ENCODE results near the gene CA14.
A peak's percentile ranks its signal among the peaks of the same experiment; 100 is the strongest.
"Not testable (repeated sequence)": the region's sequence is repeated elsewhere in the genome, so short reads cannot be mapped to it uniquely, and the experiment has no call there.

The CA14 gene

DNA sequence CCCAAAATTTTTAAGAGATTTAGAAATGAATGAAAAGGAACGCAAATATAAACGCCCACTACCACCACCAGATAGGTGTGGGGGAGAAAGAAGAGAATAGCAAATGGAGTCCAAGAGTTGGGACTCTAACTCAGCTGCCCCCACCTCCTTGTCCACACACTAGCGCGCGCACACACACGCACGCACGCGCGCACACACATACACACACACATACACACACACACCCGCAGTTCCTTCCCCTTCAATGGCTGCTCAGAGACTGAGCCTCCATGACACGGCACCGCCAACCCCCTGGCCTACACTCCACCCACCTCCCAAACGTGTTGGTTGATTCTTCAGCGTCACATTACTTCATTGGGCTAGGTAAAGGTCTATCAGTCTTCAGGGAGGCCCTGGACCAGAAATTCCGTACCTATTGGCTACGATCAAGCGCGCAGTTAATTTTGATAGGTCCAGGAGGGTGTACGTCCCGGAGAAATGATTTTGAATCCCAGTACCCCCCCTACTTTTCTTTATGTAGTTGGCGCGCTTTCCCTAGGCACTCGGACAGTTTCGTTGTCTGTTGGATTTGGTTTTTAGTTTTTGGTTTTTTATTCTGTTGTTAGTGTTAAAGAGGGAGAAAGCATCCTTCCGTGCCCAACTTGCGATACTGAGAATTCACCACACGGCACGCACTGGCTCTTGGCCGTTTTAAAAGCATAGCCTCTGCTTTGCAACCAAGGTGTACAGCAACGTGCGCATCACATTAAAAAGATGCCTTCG, 21.5 kb upstream of the CA14 start, which contains the start of gene ANP32E:
Gene ANP32E, minus strand, starts transcription at position 261 of the 762 bp plus-strand sequence. CDS start 326 bp downstream, outside the sequence.
- peak; percentile 91 for DNase-seq (ENCODE audit: low read depth)

DNA sequence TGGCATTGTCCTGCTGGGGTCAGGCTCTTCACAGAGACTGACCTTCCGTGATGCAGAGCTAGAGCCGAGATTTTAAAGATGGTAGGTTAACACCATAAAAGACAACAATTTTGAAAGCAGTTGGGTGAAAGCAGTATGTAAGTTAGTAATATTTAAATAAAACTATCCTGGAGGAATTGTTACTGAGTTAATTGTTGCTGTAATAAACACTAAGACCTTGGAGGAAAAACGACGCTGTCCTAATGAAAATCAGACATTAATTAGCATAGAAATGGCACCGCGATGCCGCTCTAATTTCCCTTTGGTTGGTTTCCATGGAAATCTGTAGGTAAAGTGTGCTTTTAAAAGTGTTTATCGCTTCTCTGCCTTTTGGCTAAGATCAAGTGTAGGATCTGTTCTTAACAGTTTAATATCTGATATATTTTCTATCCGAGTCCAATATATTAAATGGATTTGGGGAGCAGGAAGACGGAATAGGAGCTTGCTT, 20.9 kb upstream of the CA14 start:
- DNase-seq (ENCODE audit: low read depth) = no peak

DNA sequence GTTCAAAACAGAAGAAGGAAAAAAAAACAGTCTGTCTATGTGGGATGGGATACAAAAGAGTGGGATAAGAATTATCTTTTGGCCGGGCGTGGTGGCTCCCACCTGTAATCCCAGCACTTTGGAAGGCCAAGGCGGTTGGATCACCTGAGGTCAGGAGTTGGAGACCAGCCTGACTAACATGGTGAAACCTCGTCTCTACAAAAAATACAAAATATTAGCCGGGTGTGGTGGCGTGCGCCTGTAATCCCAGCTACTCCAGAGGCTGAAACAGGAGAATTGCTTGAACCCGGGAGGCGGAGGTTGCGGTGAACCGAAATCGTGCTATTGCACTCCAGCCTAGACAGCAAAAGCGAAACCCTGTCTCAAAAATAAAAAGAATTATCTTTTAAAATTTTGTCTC, 20.4 kb upstream of the CA14 start:
- not testable (repeated sequence) for DNase-seq (ENCODE audit: low read depth)

DNA sequence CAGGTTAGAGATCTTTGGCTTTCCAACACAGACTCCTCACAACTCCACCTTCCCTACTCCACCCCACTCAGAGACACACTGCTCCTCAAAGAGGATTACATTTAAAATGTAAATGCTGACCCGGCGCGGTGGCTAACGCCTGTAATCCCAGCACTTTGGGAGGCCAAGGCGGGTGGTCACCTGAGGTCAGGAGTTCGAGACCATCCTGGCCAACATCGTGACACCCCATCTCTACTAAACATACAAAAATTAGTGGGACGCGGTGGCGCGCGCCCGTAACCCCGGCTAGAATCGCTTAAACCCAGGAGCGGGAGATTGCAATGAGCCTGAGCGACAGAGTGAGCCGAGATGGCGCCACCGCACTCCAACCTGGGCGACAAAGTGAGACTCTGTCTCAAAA, 19.8 kb upstream of the CA14 start:
- DNase-seq (ENCODE audit: low read depth) = no peak

DNA sequence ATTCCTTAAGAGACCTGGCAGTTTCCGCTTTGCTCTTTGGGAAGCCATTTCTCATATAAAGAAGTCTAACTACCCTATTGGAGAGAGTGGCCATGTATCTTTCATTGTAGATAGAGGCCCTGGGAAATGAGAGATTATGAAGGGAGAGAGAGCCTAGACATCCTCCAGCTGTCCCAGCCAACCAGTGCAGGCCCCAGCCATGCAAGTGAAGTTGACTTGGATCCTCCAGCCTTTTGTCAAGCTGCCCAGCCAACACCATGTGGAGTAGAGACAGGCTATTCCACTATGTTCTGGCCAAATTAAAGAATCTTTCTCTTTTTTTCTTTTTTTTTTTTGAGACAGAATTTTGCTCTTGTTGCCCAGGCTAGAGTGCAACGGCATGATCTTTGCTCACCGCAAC, 14.6 kb upstream of the CA14 start:
- no peak for DNase-seq (ENCODE audit: low read depth)

DNA sequence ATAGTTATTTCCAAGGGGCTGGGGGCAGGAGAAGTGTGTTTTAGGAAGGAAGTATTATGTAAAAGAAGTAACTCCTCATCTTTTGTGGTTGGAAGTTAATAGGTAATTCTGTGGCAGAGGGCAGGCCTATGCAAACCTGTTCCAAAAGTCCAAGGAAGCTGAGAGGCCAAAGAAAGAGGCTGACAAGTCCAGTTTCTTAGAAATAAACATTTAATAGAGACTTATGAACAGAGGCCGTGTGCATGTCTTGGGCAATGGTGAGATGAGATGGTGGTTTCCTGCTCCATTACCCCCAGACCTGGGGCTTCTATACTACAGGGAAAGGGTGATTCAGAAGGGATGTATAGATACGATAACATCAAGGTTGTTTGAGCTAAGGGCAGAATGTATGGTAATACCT, 7.6 kb upstream of the CA14 start:
- no peak for DNase-seq (ENCODE audit: low read depth)

DNA sequence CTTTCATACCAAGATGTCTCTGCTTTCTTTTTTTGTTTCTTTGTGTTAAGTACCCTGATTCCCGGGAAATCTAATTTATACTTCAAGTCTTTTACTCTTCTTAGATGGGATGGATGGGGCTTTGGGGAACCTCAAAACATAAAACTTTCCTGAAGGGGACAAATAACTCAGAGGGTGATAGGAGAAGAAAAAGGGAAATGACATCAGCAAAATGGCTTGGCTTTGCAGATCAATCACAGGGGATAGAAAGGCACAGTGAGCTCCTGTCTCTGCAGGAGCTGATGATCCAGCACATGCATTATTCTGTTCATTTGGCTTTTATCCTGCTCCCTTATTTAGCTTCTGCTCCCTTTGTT, 1.4 kb upstream of the CA14 start:
- DNase-seq (ENCODE audit: low read depth) = no peak

DNA sequence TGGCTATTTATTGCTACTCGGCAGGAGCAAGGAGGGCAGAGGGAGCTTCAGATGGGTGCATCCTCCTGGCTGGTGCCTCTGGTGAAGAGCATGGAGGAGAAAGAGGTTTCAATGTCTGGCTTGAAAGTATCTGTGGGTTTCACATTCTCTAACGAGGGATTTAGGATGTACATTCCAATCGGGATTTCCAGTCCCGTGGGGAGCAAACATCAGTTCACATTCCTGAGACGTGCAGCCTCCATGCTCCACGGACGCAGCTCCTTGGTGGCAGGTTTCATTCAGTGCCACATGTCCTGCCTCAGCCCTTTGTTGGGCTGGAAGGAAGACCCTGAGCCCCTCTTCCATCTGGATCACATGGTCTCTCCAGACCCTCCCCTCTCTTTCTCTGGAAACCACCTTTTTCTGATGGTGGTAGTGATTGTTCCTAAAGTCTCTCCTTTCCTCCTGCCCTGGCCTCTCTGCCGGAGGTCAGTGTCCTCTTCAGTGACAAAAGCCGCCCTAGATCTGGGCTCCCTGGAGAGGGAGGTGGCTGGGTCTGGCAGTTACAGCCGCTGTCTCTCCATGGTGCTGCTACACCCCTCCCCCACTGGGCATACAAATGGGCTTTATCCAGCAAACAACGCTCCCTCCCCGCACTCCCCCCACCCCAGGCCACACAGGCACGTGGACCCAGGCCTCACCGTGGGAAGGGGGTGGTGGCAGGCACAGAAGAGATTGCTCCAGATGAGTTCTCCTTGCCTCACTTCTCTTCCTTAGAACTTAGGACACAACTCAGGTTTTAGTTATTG, 826 bp upstream of the CA14 start:
- DNase-seq (ENCODE audit: low read depth) = no peak

DNA sequence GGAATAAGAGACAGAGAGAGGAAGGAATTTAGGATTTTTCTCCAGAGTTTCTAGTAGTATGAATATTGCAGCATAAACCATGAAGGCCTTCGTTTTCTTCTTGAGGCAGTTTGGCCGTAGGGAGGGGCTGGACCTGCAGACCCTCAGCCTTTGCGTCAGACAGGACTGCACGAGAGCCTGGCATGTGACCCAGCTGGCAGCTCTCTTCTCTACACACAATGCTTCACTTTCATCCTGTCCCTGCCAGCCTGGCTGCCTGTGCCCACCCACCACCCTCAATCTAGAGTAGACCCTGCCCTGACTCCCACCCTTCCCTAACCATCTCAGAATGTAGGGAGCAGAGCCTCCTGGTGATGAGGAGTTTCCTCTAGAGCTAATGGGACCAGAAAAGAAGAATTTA, 1.6 kb downstream of the CA14 start:
- no peak for DNase-seq (ENCODE audit: low read depth)

DNA sequence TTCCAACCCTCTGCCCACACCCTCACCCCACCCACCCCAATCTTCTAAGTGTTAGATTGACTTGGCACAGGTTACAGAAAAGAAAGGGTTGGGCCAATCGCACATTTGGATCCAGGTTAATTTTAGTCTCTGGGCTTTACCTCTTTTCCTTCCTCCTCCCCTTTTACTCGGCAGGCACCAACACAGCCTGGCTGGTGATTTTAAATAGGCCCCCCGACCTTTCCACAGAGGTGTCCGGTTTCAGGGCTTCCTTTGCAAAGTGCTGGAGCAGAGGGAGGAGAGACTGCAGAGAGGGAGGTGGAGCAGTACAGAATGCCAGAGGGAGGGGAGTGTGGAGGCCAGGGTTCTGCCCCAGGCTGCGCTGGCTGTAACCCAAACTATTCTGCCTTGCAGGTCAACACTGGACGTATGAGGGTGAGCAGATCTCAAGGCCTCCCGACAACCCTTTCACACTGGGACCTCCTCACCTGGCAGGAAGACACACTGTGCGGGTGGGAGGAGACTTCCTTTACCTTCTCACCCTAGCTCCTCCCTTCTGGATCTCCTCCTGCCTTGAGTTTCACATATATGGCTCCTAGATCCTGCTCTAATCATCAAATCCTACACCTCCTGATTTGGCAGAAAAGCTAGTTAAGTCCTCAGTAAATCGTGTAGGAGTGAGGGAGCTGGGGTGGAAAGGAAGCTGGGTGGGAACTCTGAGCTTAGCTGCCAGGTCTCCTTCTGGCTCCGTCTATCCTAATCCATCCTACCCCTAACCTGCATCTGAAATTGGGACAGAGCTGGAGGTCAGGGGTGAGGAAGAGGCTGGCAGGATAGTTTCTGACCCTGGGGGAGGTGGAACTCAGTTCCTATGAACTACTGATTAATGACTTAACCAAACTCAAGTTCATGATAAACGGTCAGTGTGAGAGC, 2.4 kb downstream of the CA14 start:
- no peak for DNase-seq (ENCODE audit: low read depth)

DNA sequence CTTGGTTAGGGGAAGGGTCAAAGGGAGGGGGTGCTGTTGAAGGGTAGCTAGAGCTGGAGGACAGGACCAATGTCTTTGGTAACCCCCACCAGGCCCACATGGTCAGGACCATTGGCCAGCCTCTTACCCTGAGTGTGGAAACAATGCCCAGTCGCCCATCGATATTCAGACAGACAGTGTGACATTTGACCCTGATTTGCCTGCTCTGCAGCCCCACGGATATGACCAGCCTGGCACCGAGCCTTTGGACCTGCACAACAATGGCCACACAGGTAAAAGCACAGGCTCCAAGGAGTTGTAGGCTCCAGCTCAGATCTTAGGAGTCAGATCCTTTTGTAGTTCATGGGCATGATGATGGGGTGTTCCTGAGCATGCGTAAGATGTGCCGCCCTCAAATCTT, 3.8 kb downstream of the CA14 start:
- DNase-seq (ENCODE audit: low read depth) = no peak

DNA sequence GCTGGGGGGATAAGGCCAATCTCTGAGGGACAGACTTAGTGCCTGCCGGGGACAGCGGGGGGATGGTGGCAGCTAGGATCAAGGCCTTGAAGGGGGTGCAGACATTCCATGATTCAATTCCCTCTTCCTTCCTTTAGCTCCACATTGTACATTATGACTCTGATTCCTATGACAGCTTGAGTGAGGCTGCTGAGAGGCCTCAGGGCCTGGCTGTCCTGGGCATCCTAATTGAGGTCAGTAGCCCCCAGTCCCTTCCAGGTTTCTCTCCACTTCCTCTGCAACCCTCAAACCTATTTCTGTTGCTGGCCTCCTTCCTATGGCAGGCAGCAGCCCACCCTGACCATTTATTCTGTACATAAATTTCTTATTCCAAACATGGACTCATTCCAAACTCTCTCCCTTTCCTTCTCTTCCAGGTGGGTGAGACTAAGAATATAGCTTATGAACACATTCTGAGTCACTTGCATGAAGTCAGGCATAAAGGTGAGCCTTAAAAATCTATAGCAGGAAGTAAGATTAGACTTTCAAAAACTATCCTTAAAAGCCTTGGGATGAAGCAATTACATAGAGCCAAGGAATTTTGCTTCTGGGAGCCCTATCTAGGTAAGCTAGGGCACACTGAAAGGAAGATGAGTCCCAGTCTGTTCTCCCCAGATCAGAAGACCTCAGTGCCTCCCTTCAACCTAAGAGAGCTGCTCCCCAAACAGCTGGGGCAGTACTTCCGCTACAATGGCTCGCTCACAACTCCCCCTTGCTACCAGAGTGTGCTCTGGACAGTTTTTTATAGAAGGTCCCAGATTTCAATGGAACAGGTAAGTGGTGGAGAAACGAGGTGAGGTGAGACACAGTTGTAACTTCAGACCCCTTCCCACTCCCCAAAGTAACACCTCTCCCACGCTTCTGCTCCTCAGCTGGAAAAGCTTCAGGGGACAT, 5.1 kb downstream of the CA14 start:
- no peak for DNase-seq (ENCODE audit: low read depth)

DNA sequence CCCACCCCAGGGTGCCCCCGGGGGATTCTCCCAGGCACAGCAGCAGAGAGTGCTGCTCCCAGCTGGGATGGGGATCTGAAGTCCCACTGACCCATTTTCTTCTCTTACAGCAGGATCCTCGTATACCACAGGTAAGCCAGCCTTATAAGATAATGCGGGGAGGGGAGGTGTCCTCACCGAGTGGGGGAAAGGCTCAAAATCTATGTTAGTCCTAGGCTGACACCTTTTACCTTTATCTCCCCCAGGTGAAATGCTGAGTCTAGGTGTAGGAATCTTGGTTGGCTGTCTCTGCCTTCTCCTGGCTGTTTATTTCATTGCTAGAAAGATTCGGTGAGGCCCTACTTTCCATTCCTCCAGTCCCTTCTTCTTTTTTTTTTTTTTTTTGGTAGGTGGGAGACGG, 6.0 kb downstream of the CA14 start:
- no peak for DNase-seq (ENCODE audit: low read depth)

DNA sequence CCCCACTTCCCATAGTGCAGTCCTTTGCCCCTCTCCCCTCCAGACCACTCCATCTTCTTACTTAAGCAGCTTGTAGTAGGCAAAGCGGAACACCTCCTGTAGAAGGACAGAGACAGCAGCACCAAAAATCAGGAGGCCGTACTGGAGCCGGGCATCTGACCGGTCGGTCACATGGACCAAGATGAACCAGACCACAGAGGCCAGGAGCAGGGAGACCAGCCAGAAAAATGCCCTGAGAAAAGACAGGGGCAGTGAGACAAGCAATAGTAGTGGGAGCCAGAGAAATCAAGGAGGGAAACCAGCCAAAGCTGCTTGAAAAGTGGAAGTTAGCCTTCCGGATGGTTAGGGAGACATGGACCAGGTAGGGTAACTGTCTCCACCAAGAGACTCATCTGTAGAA, 10.3 kb downstream of the CA14 start:
- DNase-seq (ENCODE audit: low read depth) = no peak

DNA sequence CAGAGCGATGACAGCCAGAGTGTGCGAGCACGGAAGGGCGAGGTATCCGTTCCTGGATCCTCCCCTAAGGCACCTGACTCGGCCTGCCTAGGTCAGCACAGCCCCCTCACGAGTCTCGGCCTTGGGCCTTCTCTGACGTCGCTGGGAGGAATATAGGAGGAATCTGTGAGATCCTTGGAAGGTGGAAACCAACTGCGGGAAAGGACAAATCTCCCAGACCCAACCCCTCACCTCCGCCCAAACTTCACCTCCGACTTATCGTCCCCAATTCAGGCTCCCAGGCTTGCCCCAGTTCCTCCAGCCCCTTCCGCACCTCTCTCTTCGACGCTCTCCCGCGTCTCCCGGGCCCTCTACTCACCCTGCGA, 10.7 kb downstream of the CA14 start:
- DNase-seq (ENCODE audit: low read depth) = peak; percentile 31

DNA sequence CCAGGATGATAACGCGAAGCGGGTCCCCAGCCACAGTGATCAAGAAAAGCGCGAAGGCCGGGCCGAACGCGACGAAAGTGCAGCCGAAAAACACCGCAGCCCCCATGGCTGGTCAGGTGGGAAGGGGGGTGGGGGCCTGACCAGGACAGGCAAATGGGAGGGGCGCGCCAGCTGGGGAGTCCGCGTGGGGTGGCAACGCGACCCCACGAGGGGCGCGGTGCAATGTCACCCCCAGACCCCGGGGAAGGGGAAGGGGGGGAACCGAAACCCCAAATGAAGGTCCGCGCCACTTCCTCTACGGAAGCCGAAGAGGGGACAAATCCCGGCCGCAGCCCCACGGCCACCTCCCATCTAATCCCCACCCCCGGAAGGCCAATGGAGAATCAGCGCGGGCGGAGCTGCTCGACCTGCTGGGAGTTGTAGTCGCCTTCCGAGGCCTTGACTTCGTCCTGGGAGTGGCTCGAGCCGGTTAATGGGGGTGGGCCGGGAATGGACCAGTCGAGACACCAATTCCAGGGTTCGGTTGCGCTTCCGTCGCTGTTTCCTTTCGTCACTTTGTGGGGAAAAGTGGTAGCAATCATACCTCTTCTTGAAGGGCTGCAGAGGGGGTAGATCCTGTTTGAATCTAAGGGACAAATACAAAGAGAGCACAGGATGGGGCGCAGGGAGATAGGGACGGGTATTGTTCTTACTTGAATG, 11.3 kb downstream of the CA14 start, which contains the start of gene APH1A:
Gene APH1A, minus strand, starts transcription at position 312 of the 699 bp plus-strand sequence. Its CDS starts 206 bp downstream, at position 106.
- peak; percentile 83 for DNase-seq (ENCODE audit: low read depth)

DNA sequence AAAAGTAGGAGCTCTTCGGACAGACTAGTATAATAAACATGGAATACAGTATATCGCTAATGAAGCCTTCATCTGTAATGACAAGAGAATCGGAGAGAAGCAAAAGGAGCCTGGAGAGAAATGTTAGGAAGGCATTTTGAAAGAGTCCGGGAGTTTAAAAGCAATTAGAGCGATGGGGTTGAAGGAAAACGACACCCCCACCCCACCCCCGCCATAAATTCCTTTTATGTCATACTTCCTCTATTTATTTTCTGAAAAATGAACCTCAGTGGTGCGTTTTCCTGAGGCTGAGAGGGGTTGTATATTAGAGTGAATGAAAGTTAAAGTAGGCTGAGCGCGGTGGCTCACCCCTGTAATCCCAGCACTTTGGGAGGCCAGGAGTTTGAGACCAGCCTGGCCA, 11.9 kb downstream of the CA14 start:
- DNase-seq (ENCODE audit: low read depth) = no peak

DNA sequence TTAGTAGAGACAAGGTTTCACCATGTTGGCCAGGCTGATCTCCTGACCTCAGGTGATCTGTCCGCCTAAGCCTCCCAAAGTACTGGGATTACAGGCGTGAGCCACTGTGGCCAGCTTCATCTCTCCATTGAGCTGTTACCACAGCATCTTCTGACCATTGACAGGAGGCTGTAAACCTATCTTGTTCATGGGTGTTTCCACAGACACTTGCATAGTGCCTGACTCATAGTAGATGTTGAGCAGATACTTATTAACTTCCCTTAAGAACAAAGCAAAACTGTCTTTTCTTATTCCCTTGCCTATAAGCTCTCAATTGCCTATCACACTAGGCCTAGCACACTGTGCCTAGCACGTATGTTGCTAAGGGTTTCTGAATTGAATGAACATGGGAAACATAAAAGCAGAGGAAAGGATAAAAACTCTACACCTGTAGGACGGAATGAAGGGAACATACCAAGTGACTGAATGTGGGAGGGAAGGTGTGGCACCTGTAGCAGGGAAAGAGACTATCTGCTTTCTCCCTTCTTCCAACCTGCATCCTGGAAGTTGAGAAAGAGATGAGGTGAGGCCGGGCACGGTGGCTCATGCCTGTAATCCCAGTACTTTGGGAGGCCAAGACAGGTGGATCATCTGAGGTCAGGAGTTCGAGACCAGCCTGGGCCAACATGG, 13.9 kb downstream of the CA14 start:
- DNase-seq (ENCODE audit: low read depth) = no peak

DNA sequence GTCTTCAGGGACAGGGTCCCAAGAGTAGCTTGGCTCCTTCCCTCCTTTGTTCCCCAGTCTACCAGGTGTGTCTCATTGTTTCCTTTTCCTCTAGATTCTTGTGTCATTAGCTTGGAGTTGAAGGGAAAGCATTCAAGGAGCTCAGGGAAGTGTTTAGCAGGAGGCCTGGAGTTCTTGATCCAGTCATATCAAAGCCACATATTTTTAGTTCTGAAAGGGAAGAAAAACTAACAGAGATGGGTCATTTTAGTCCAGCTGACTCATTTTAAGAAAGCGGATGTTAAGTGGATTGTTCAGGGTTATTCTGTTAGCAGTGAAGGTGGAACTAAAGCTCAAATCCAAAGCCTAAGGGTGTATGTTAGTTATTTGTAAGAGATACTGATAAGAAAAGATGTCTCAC, 15.7 kb downstream of the CA14 start:
- DNase-seq (ENCODE audit: low read depth) = no peak
